GM12801 (cell line): Measurements from ENCODE around the gene KIAA0753.

ENCODE experiments used
- TF ChIP-seq, protein P1 (sequence below): IDR thresholded peaks from one replicate; pipeline ENCODE4 v1.5.1; 2011; ENCODE audit warnings: control low read depth; ENCODE audit not compliant: insufficient read length; ENCODE audit errors: extremely low read depth

KIAA0753 gene

DNA sequence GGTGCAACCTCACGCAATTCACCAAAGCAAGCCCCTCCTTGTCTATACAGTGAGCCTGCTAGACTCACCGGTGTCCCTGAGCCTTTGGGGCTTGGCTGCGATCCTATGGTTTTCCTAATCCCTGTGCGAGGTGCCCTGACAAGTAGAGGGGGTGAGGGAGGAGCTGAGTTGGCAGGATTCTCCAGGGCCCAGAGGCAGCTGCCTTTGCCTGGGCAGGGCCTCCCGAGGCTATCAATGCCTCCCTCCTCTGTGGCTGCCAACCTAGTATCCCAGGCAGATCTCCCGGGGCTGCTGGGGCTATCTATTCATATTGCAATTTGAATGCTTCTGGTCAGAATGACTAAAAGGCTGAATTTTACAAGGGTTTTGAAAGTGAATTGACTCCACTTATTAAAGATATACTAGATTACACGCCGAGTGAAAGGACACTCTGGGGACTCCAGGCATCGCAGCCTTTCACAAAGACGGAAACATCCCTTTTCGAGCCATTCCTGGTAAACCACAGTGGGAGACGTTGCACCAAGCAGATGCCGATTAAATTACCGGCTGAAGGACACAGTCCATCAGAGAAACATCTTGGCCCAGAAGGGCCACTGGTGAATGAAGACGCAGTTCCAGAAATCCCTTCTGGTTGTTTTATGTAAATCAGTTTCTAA lies 72.9 kb downstream of the KIAA0753 start:
- TF ChIP-seq, protein P1, sequence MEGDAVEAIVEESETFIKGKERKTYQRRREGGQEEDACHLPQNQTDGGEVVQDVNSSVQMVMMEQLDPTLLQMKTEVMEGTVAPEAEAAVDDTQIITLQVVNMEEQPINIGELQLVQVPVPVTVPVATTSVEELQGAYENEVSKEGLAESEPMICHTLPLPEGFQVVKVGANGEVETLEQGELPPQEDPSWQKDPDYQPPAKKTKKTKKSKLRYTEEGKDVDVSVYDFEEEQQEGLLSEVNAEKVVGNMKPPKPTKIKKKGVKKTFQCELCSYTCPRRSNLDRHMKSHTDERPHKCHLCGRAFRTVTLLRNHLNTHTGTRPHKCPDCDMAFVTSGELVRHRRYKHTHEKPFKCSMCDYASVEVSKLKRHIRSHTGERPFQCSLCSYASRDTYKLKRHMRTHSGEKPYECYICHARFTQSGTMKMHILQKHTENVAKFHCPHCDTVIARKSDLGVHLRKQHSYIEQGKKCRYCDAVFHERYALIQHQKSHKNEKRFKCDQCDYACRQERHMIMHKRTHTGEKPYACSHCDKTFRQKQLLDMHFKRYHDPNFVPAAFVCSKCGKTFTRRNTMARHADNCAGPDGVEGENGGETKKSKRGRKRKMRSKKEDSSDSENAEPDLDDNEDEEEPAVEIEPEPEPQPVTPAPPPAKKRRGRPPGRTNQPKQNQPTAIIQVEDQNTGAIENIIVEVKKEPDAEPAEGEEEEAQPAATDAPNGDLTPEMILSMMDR: no peak

DNA sequence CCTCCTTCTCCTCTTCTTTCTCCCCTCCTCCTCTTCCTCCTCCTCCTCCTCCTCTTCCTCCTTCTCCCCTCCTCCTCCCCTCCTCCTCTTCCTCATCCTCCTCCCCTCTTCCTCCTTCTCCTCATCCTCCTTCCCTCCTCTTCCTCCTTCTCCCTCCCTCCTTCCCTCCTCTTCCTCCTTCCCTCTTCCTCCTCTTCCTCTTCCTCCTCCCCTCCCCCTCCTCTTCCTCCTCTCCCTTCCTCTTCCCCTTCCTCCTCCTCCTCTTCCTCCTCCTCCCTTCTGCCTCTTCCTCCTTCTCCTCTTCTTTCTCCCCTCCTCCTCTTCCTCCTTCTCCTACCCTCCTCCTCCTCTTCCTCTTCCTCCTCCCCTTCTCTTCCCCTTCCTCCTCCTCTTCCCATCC lies 79.1 kb downstream of the KIAA0753 start:
- TF ChIP-seq, protein P1: no peak

DNA sequence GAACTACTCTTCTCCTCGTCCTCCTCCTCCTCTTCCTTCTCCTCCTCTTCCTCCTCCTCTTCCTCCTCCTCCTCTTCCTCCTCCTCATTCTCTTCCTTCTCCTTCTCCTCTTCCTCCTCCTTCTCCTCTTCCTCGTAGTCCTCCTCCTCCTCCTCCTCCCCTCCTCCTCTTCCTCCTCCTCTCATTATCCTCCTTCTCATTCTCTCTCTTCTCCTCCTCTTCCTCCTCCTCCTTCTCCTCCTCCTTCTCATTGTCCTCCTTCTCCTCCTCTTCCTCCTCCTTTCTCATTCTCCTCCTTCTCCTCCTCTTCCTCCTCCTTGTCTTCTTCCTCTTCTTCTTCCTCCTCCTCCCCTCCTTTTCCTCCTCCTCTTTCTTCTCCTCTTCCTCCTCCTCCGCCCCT lies 80.0 kb downstream of the KIAA0753 start:
- TF ChIP-seq, protein P1: no peak

DNA sequence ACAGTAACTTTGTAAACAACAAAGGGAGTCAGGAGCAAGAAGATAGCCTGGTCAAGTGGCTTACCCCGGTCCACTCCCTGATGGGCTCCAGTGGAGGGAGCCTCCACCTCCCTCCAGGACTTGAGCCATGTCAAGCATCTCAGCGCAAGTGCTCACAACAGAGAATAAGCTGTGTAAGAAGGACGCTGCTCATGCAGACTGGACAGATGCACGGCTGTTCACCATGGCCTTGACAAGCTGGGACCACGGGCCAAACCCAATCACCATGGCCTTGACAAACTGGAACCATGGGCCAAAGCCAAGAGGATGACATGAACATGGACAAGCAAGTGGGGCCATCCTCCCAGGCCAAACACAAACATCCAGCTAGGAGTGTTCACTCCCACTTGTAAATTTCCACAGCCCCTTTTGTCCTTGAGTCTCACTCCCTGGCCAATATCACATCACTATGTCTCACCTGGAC lies 80.7 kb downstream of the KIAA0753 start:
- TF ChIP-seq, protein P1: no peak

DNA sequence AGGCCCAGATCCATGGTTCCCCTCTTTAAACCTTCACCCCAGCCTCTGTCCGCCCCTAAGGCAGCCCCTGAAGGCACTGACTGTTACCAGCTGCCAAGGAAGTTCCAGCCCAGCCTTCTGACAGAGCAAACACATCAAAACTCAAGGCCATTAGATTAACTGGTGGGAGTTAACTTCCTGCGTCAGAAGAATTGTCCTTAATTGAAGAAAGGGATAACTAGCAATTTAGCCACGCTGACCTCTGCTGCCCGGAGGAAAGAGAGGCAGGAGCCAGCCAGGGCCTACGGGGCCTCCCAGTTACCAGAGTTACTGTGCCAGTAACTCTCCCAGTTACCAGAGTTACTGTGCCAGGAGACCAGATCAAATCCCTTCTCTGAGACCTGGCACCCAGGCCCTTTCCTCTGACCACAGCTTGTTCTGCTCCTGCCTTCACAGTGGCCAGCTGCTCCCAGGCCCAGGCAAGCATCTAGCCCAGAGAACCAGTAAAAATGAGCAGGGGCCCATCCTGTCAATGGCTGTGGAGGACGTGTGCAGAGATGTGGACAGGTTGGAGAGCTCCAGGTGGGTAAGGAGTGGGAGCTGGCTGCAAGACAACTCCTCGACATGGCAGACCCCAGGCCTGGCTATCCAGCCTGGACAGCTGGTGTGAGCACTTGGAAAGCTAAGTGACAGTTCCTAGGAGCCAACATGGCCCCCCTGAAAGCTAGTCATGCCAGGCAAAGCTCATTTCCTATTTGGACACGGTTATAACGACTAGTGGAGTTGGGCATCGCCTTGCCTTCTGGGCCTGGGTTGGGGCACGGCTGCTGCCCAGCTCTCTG lies 81.4 kb downstream of the KIAA0753 start:
- TF ChIP-seq, protein P1: no peak

DNA sequence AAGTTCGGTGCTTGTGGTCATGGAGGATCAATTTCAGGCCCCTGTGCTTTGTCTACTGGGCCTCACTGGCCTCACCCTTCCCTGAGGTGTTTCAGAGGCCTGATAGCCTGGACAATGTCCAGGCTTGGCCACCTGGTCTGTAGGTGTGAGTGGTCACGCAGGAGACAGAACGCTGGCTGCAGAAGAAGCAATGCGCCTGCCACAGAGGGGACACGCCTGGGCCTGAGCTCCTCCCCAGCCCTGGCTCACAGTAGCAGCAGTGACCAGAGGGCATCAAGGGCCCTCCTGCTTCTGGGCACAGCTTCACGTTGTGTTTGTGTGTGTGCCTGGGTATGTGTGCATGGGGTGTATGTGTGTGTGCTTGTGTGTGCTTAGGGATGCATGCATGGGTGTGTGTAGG lies 82.2 kb downstream of the KIAA0753 start:
- TF ChIP-seq, protein P1: no peak

DNA sequence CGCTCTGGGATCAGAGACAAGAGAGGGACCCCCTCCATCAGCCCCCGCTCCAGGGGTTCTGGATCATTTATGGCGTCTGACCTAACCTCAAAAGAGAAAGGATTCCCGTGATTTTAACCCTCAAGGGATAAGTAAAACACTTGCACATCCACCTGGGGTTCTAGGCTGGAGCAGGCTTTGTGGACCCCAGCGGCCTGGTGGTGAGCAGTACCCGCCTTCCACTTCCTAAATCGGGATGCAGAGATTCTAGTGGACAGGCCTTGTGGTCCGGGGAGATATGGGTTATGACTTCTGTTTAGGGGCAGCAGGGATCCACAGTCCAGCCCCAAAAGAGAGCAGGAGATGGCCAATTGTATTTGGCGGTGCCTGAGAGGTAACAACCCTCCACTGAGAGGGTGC lies 83.5 kb downstream of the KIAA0753 start:
- TF ChIP-seq, protein P1: no peak
